Hematopoietic multipotent progenitor cell (in vitro differentiated cells): ENCODE measurements around the gene PKM. TPM values are rescaled to one million over a fixed set of nuclear protein-coding genes. Genes with fewer than 3 reads are reported as not detected.
"Not testable (repeated sequence)": the region's sequence is repeated elsewhere in the genome, so short reads cannot be mapped to it uniquely, and the experiment has no call there.

Source experiments
- DNase-seq, 3 donors: peaks; one replicate each; pipeline ENCODE4 v3.0.0-alpha.2; 2011 to 2015; ENCODE audit warnings: low read depth in 2 of 3, low spot score in 2 of 3
- total RNA-seq: library from RNA; depleted of rRNA; stranded (reverse); fragments of >200 nt; gene quantifications from one replicate; pipeline ENCODE4 v1.2.3, GENCODE V29; 2012

The PKM gene
- 346 TPM for total RNA-seq

- DNase-seq = peak; percentile 83 to 95 (median 92)
Measured at GRCh38 chr15:72231066-72231832, at the start of gene PKM. TSS of gene PKM (minus strand) at chr15:72231190. CDS start at chr15:72219097, 12,093 bp downstream.

- no peak for DNase-seq
Measured at GRCh38 chr15:72280751-72281150, 49.8 kb upstream of the PKM start.

GRCh38 chr15:72278737-72279136 is 47.7 kb upstream of the PKM start:
- DNase-seq = no peak

GRCh38 chr15:72276326-72276700 is 45.3 kb upstream of the PKM start:
- DNase-seq = no peak

GRCh38 chr15:72275635-72276325 is 44.8 kb upstream of the PKM start:
- DNase-seq = not testable (repeated sequence)

- DNase-seq = no peak
Measured at GRCh38 chr15:72272997-72273352, 42.0 kb upstream of the PKM start.

GRCh38 chr15:72272213-72272996 is 41.4 kb upstream of the PKM start, which contains the start of gene PARP6:
TSS of gene PARP6 (minus strand) at chr15:72272554. CDS start at chr15:72267477, 5,077 bp downstream.
- DNase-seq = peak; percentile 96 to 99 (median 99)

- peak; percentile 3 to 9 (median 6) for DNase-seq
Measured at GRCh38 chr15:72271895-72272212, 40.9 kb upstream of the PKM start.

GRCh38 chr15:72271221-72271620 is 40.2 kb upstream of the PKM start:
- DNase-seq = no peak

- no peak for DNase-seq
Measured at GRCh38 chr15:72269739-72270138, 38.7 kb upstream of the PKM start.

GRCh38 chr15:72265031-72265430 is 34.0 kb upstream of the PKM start:
- DNase-seq = no peak

- no peak for DNase-seq
Measured at GRCh38 chr15:72252663-72253299, 21.8 kb upstream of the PKM start.

- no peak for DNase-seq
Measured at GRCh38 chr15:72249142-72249810, 18.3 kb upstream of the PKM start.

- no peak for DNase-seq
Measured at GRCh38 chr15:72248514-72248913, 17.5 kb upstream of the PKM start.

- DNase-seq = no peak
Measured at GRCh38 chr15:72242775-72243370, 11.9 kb upstream of the PKM start.

GRCh38 chr15:72239652-72240051 is 8.7 kb upstream of the PKM start:
- no peak for DNase-seq

- no peak for DNase-seq
Measured at GRCh38 chr15:72238586-72238985, 7.6 kb upstream of the PKM start.

GRCh38 chr15:72237853-72238224 is 6.8 kb upstream of the PKM start:
- DNase-seq = no peak

GRCh38 chr15:72237029-72237852 is 6.3 kb upstream of the PKM start:
- peak in 2 of 3 donors; percentile 89 to 90 for DNase-seq
